SK-N-SH (cell line): Measurements from ENCODE around the gene KLK14. TPM values are rescaled to one million over a fixed set of nuclear protein-coding genes. Genes with fewer than 3 reads are reported as not detected.

Source experiments
- CTCF ChIA-PET: fragments of 300-600, 350-600 bp; formaldehyde crosslinking; extraction: SDS; loops from one replicate; lab custom pipeline; 2021; lab: Yijun Ruan, JAX
- POLR2A ChIA-PET: fragments of 350-600 bp; sonication (Branson Sonifier 250); formaldehyde crosslinking; extraction: SDS; loops from one replicate; lab custom pipeline; 2020; ENCODE audit warnings: antibody characterized with exemption, inconsistent platforms; lab: Yijun Ruan, JAX
- DNase-seq: peaks from one replicate; pipeline ENCODE4 v3.0.0; 2012
- H2AFZ ChIP-seq: fragments of 200-600 bp; sonication (generic); 2 replicates; pipeline ENCODE4 v1.8.1; 2016; ENCODE audit warnings: antibody characterized with exemption, mild to moderate bottlenecking, low read depth
- H3F3A ChIP-seq: fragments of 200-600 bp; sonication (generic); replicated peaks from 2 replicates; pipeline ENCODE3; 2016; ENCODE audit warnings: antibody characterized with exemption, mild to moderate bottlenecking; ENCODE audit not compliant: insufficient read depth
- H3K27ac ChIP-seq, 2 experiments: fragments of 200-500 bp in 1 of 2; fragments of 200-600 bp in 1 of 2; sonication (Bioruptor generic) in 1 of 2; sonication (generic), shearing (Covaris generic) in 1 of 2; 2 replicates each; pipeline versions ENCODE4 v1.5.1 to v1.6.1; 2014 to 2016; ENCODE audit warnings: low read depth in 2 of 2, inconsistent platforms in 1 of 2, low read length in 1 of 2, mild to moderate bottlenecking in 1 of 2, mixed read lengths in 1 of 2
- H3K27me3 ChIP-seq: fragments of 200-600 bp; sonication (generic), shearing (Covaris generic); 2 replicates; pipeline ENCODE4 v1.6.1; 2016; ENCODE audit warnings: mixed run types; ENCODE audit not compliant: insufficient read depth
- H3K36me3 ChIP-seq, 2 experiments: fragments of 200-500 bp in 1 of 2; fragments of 200-600 bp in 1 of 2; sonication (Bioruptor generic) in 1 of 2; sonication (generic) in 1 of 2; replicated peaks in 1 of 2; 2 replicates each; pipeline versions ENCODE3 to v1.5.1; 2014 to 2016; ENCODE audit warnings: low read length in 1 of 2, mild to moderate bottlenecking in 1 of 2; ENCODE audit not compliant: insufficient read depth in 2 of 2, control insufficient read depth in 1 of 2
- H3K4me1 ChIP-seq, 2 experiments: fragments of 200-500 bp in 1 of 2; fragments of 200-600 bp in 1 of 2; sonication (Bioruptor generic) in 1 of 2; sonication (generic), shearing (Covaris generic) in 1 of 2; 2 replicates each; pipeline versions ENCODE4 v1.5.1 to v1.6.1; 2014 to 2016; ENCODE audit warnings: low read depth in 1 of 2, low read length in 1 of 2, mixed run types in 1 of 2; ENCODE audit not compliant: insufficient read depth in 2 of 2, control insufficient read depth in 1 of 2
- H3K4me2 ChIP-seq: fragments of 200-600 bp; sonication (generic), shearing (Covaris generic); 2 replicates; pipeline ENCODE4 v1.6.1; 2017; ENCODE audit warnings: mixed run types
- H3K4me3 ChIP-seq, 2 experiments: fragments of 200-500 bp in 1 of 2; fragments of 200-600 bp in 1 of 2; sonication (Bioruptor generic) in 1 of 2; sonication (generic), shearing (Covaris generic) in 1 of 2; 2 replicates each; pipeline versions ENCODE4 v1.5.1 to v1.8.1; 2014 to 2016; ENCODE audit warnings: low read depth in 2 of 2, inconsistent platforms in 1 of 2, low read length in 1 of 2, mild to moderate bottlenecking in 1 of 2, mixed read lengths in 1 of 2, moderate library complexity in 1 of 2
- H3K79me2 ChIP-seq: fragments of 200-600 bp; sonication (generic); 2 replicates; pipeline ENCODE4 v1.8.1; 2017; ENCODE audit warnings: mild to moderate bottlenecking; ENCODE audit not compliant: insufficient read depth
- H3K9ac ChIP-seq: fragments of 200-600 bp; sonication (generic); 2 replicates; pipeline ENCODE4 v1.6.1; 2017; ENCODE audit warnings: mixed run types
- H3K9me2 ChIP-seq: fragments of 200-600 bp; sonication (generic); 2 replicates; pipeline ENCODE4 v1.6.1; 2017; ENCODE audit warnings: mixed run types
- H3K9me3 ChIP-seq: fragments of 200-600 bp; sonication (generic); 2 replicates; pipeline ENCODE4 v1.6.1; 2017; ENCODE audit warnings: mixed run types, mild to moderate bottlenecking, moderate library complexity
- H4K20me1 ChIP-seq: fragments of 200-600 bp; sonication (generic); 2 replicates; pipeline ENCODE4 v1.6.1; 2017; ENCODE audit warnings: mild to moderate bottlenecking, mixed run types; ENCODE audit not compliant: insufficient read depth
- CHD2 ChIP-seq: fragments of 150-350 bp; IDR thresholded peaks from 2 replicates; pipeline ENCODE4 v1.6.1; 2018; ENCODE audit warnings: low read length; ENCODE audit not compliant: partially characterized antibody
- ELF1 ChIP-seq: IDR thresholded peaks from 2 replicates; pipeline ENCODE4 v1.4.0; 2012
- EP300 ChIP-seq, 2 experiments: IDR thresholded peaks; 2 replicates each; pipeline versions ENCODE4 v1.4.0 to v1.6.1; 2012; ENCODE audit warnings: borderline replicate concordance in 1 of 2, low read depth in 1 of 2, low read length in 1 of 2
- EZH2phosphoT487 ChIP-seq: fragments of 200-600 bp; sonication (generic); IDR thresholded peaks from 2 replicates; pipeline ENCODE4 v1.6.1; 2017; ENCODE audit warnings: low read depth, mixed run types, mild to moderate bottlenecking, antibody characterized with exemption, moderate library complexity, borderline replicate concordance
- FOSL2 ChIP-seq: IDR thresholded peaks from 2 replicates; pipeline ENCODE4 v1.4.0; 2012; ENCODE audit warnings: low read depth, mild to moderate bottlenecking, moderate library complexity, borderline replicate concordance
- FOXJ3 ChIP-seq: sonication (generic); formaldehyde crosslinking; IDR thresholded peaks from 2 replicates; pipeline ENCODE4 v1.5.1; 2020; ENCODE audit warnings: mild to moderate bottlenecking, missing genetic modification reagents
- GATA2 ChIP-seq: sonication (generic); formaldehyde crosslinking; IDR thresholded peaks from 2 replicates; pipeline ENCODE4 v1.5.0; 2020; ENCODE audit warnings: mild to moderate bottlenecking, missing genetic modification reagents
- MXI1 ChIP-seq: IDR thresholded peaks from 2 replicates; pipeline ENCODE4 v1.6.1; 2012; ENCODE audit warnings: mild to moderate bottlenecking, low read depth, low read length, improper control_type of control experiment
- NFIC ChIP-seq: IDR thresholded peaks from 2 replicates; pipeline ENCODE4 v1.4.0; 2012; ENCODE audit warnings: borderline replicate concordance
- NRF1 ChIP-seq: IDR thresholded peaks from 2 replicates; pipeline ENCODE4 v1.6.1; 2012; ENCODE audit warnings: low read depth, mild to moderate bottlenecking, low read length
- RAD21 ChIP-seq: IDR thresholded peaks from 2 replicates; pipeline ENCODE4 v1.6.1; 2012; ENCODE audit warnings: mild to moderate bottlenecking, low read length
- RCOR1 ChIP-seq: fragments of 150-350 bp; IDR thresholded peaks from 2 replicates; pipeline ENCODE4 v1.6.1; 2017; ENCODE audit warnings: antibody characterized with exemption, low read length
- RFX5 ChIP-seq: IDR thresholded peaks from 2 replicates; pipeline ENCODE4 v1.6.1; 2012; ENCODE audit warnings: mild to moderate bottlenecking, improper control_type of control experiment, low read length
- SMC3 ChIP-seq: IDR thresholded peaks from 2 replicates; pipeline ENCODE4 v1.6.1; 2012; ENCODE audit warnings: low read depth, low read length, improper control_type of control experiment
- TAF1 ChIP-seq: IDR thresholded peaks from 2 replicates; pipeline ENCODE4 v1.6.1; 2012; ENCODE audit warnings: low read depth, mild to moderate bottlenecking, low read length, moderate library complexity, borderline replicate concordance
- TCF12 ChIP-seq: IDR thresholded peaks from 2 replicates; pipeline ENCODE4 v1.4.0; 2012
- TEAD4 ChIP-seq: IDR thresholded peaks from 2 replicates; pipeline ENCODE4 v1.4.0; 2012; ENCODE audit warnings: mild to moderate bottlenecking, borderline replicate concordance; ENCODE audit not compliant: insufficient read depth
- WGBS: methylation state at CpG from one replicate; pipeline ENCODE4 v1.1.6; 2017; ENCODE audit warnings: low lambda C conversion rate; 5-methylcytosine and 5-hydroxymethylcytosine counted together
- polyA plus RNA-seq, 3 experiments: library from polyadenylated mRNA; depleted of rRNA; stranded (reverse); fragments of >200 nt; gene quantifications; 2 replicates each; pipeline ENCODE4 v1.2.3, GENCODE V29; 2012
- TF ChIP-seq, protein P1 (sequence below): IDR thresholded peaks from 2 replicates; pipeline ENCODE4 v1.4.0; 2012; ENCODE audit warnings: low read depth
- TF ChIP-seq, protein P2 (sequence below): IDR thresholded peaks from 2 replicates; pipeline ENCODE4 v1.4.0; 2012; ENCODE audit warnings: low read depth, borderline replicate concordance
- TF ChIP-seq, protein P3 (sequence below): IDR thresholded peaks from 2 replicates; pipeline ENCODE4 v1.6.1; 2012; ENCODE audit warnings: mild to moderate bottlenecking, low read depth, low read length, moderate library complexity

KLK14 gene
- polyA plus RNA-seq, 1 of the 3 experiments (the other 2 are of a cell fraction) = 0.26 TPM

- WGBS = 48% methylated on average over 16 of the region's 16 CpGs
- ChIA-PET POLR2A (no interaction called here), CTCF (no interaction called here)
- H3K79me2 ChIP-seq = no peaks in the 10 kb centered on the region
- H3K4me1 ChIP-seq = no peaks in the 10 kb centered on the region; a peak in 1 of 4 replicates
- no peak overlapping the region for H3K4me3 ChIP-seq
- H3F3A ChIP-seq = no peaks in the 10 kb centered on the region
- H4K20me1 ChIP-seq = peaks cover 6% of the 10 kb centered on the region; the same call in 1 of the 2 replicates
- H3K9ac ChIP-seq = no peak overlapping the region
- H3K9me3 ChIP-seq = no peaks in the 10 kb centered on the region
- no peak overlapping the region for H3K4me2 ChIP-seq
- H3K9me2 ChIP-seq = no peaks in the 10 kb centered on the region
- no peak overlapping the region for H3K27ac ChIP-seq
- H3K27me3 ChIP-seq = no peaks in the 10 kb centered on the region
- H3K36me3 ChIP-seq = no peaks in the 10 kb centered on the region
- H2AFZ ChIP-seq = no peak overlapping the region
- TF ChIP-seq, protein P1, sequence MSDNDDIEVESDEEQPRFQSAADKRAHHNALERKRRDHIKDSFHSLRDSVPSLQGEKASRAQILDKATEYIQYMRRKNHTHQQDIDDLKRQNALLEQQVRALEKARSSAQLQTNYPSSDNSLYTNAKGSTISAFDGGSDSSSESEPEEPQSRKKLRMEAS = no peak
- TF ChIP-seq, protein P2, sequence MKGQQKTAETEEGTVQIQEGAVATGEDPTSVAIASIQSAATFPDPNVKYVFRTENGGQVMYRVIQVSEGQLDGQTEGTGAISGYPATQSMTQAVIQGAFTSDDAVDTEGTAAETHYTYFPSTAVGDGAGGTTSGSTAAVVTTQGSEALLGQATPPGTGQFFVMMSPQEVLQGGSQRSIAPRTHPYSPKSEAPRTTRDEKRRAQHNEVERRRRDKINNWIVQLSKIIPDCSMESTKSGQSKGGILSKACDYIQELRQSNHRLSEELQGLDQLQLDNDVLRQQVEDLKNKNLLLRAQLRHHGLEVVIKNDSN = no peak
- TF ChIP-seq SMC3 (no peak), EZH2phosphoT487 (no peak), FOSL2 (no peak), MXI1 (no peak), NRF1 (no peak)
- no peak for DNase-seq
Observed at GRCh38 chr19:51091895-51092873, 9.5 kb upstream of the KLK14 start.

GRCh38 chr19:51091126-51091525, 8.4 kb upstream of the KLK14 start:
- WGBS = 60% methylated on average over 10 of the region's 10 CpGs
- DNase-seq = no peak
- Histone ChIP-seq H3K27me3 (no peaks in the 10 kb centered on the region), H3K27ac (no peak overlapping the region), H3F3A (no peaks in the 10 kb centered on the region), H3K79me2 (no peaks in the 10 kb centered on the region), H3K9ac (no peak overlapping the region), H2AFZ (no peak overlapping the region), H3K4me2 (no peak overlapping the region), H4K20me1 (no peaks in the 10 kb centered on the region), H3K4me1 (no peaks in the 10 kb centered on the region; a peak in 1 of 4 replicates), H3K9me3 (no peaks in the 10 kb centered on the region), H3K4me3 (no peak overlapping the region), H3K9me2 (no peaks in the 10 kb centered on the region), H3K36me3 (no peaks in the 10 kb centered on the region)
- TF ChIP-seq TEAD4 (no peak), RCOR1 (no peak), GATA2 (CRISPR knock-in tag) (no peak), NFIC (no peak), MXI1 (no peak), TAF1 (no peak), RFX5 (no peak), ELF1 (no peak), FOXJ3 (CRISPR knock-in tag) (no peak), CHD2 (no peak), SMC3 (no peak), RAD21 (no peak), NRF1 (no peak), TCF12 (no peak), EP300 (IDR thresholded peaks at IDR 0.05; ENCODE audit: borderline replicate concordance in 1 of 2, low read depth in 1 of 2, low read length in 1 of 2) (no peak)
- TF ChIP-seq, protein P3, sequence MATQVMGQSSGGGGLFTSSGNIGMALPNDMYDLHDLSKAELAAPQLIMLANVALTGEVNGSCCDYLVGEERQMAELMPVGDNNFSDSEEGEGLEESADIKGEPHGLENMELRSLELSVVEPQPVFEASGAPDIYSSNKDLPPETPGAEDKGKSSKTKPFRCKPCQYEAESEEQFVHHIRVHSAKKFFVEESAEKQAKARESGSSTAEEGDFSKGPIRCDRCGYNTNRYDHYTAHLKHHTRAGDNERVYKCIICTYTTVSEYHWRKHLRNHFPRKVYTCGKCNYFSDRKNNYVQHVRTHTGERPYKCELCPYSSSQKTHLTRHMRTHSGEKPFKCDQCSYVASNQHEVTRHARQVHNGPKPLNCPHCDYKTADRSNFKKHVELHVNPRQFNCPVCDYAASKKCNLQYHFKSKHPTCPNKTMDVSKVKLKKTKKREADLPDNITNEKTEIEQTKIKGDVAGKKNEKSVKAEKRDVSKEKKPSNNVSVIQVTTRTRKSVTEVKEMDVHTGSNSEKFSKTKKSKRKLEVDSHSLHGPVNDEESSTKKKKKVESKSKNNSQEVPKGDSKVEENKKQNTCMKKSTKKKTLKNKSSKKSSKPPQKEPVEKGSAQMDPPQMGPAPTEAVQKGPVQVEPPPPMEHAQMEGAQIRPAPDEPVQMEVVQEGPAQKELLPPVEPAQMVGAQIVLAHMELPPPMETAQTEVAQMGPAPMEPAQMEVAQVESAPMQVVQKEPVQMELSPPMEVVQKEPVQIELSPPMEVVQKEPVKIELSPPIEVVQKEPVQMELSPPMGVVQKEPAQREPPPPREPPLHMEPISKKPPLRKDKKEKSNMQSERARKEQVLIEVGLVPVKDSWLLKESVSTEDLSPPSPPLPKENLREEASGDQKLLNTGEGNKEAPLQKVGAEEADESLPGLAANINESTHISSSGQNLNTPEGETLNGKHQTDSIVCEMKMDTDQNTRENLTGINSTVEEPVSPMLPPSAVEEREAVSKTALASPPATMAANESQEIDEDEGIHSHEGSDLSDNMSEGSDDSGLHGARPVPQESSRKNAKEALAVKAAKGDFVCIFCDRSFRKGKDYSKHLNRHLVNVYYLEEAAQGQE = no peak
- TF ChIP-seq, protein P1 = no peak
- CTCF ChIA-PET = no interaction called here
- POLR2A ChIA-PET = no interaction called here
